Transverse colon (tissue), 3 donors: Measurements from ENCODE around the gene CHRNB1.
A peak's percentile ranks its signal among the peaks of the same experiment; 100 is the strongest.

Experiments used
- EP300 ChIP-seq: sonication (generic); formaldehyde crosslinking; IDR thresholded peaks from one replicate; pipeline ENCODE4 v1.6.1; 2017; ENCODE audit warnings: antibody characterized with exemption, low read depth
- POLR2A ChIP-seq: fragments of 450-650 bp; IDR thresholded peaks from one replicate; pipeline ENCODE4 v1.6.1; 2016; ENCODE audit warnings: antibody characterized with exemption, mild to moderate bottlenecking, moderate library complexity
- TF ChIP-seq, protein P1 (sequence below), 5 experiments: fragments of 200-600 bp in 3 of 5; fragments of 450-650 bp in 2 of 5; sonication (generic) in 3 of 5; IDR thresholded peaks; 1 replicate in 2 of 5; 2 replicates in 3 of 5; pipeline ENCODE4 v1.5.1; 2016 to 2017; ENCODE audit warnings: antibody characterized with exemption in 5 of 5, inconsistent platforms in 3 of 5, mild to moderate bottlenecking in 2 of 5, moderate library complexity in 1 of 5

DNA sequence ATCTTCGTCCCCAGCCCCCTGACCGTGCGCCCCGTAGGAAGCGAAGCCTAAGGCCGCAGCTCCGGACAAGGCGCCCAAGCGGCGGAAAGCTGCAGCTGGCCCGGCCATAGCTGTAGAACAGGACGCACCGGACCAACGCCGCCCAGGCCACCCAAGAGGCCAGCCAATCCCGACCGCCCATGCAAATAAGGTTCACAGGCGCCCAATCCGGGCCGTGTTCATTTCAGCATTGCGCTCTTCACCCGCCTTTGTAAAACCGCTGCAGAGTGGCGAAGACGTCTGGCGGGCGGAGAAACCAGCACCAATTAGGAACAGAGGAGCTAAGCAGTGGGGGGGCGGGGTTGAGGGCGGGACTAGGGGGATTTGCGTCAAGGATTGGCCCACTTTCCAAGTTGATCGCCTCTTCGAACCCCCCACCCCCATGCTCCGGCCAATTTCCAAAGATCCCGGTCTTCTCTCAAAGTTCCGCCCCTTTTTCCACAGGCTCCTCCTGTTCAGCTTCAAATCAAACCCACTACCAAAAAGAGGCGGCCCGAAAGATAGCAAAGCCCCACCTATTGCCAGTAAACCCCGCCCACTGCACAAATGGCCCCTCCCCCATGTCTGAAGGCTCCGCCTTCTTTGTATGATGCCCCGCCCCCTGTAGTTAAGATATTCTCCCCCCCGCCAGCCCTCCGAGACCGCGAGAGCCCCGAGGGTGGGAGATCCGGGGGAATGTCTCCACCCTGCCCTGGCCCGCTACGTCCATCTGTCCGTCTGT is 40.7 kb upstream of the CHRNB1 start, which contains the start of gene TMEM256:
- peak; percentile 98 for TF ChIP-seq POLR2A
- TF ChIP-seq, protein P1, sequence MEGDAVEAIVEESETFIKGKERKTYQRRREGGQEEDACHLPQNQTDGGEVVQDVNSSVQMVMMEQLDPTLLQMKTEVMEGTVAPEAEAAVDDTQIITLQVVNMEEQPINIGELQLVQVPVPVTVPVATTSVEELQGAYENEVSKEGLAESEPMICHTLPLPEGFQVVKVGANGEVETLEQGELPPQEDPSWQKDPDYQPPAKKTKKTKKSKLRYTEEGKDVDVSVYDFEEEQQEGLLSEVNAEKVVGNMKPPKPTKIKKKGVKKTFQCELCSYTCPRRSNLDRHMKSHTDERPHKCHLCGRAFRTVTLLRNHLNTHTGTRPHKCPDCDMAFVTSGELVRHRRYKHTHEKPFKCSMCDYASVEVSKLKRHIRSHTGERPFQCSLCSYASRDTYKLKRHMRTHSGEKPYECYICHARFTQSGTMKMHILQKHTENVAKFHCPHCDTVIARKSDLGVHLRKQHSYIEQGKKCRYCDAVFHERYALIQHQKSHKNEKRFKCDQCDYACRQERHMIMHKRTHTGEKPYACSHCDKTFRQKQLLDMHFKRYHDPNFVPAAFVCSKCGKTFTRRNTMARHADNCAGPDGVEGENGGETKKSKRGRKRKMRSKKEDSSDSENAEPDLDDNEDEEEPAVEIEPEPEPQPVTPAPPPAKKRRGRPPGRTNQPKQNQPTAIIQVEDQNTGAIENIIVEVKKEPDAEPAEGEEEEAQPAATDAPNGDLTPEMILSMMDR (IDR thresholded peaks at IDR 0.05), result peak in 1 of 5 experiments; percentile 41
- no peak for TF ChIP-seq EP300
